HG03066 (cell line): Measurements from ENCODE around the gene KIAA0753.

Source experiments
- ATAC-seq: cut with Tn5 transposase; IDR thresholded peaks from one replicate; pipeline ENCODE4 v1.9.1; 2021; ENCODE audit warnings: low read depth; ENCODE audit not compliant: unreplicated experiment

The KIAA0753 gene

GRCh38 chr17:6640536-6641246 lies at the start of gene KIAA0753, which contains the start of gene TXNDC17:
KIAA0753 (minus strand) TSS chr17:6640711; CDS start chr17:6635103, 5,608 bp downstream.
TXNDC17 (plus strand) TSS chr17:6641060; CDS start chr17:6641083, 23 bp downstream.
- ATAC-seq = peak; percentile 83

GRCh38 chr17:6688944-6689343 lies 48.4 kb upstream of the KIAA0753 start:
- ATAC-seq = no peak

- ATAC-seq = no peak
Observed at GRCh38 chr17:6686026-6686425, 45.5 kb upstream of the KIAA0753 start.

- ATAC-seq = no peak
Observed at GRCh38 chr17:6684881-6685767, 44.6 kb upstream of the KIAA0753 start.

- ATAC-seq = no peak
Observed at GRCh38 chr17:6684460-6684783, 43.9 kb upstream of the KIAA0753 start.

GRCh38 chr17:6683730-6684459 lies 43.4 kb upstream of the KIAA0753 start:
- no peak for ATAC-seq

GRCh38 chr17:6683081-6683684 lies 42.7 kb upstream of the KIAA0753 start:
- ATAC-seq = no peak

GRCh38 chr17:6682339-6682738 lies 41.8 kb upstream of the KIAA0753 start:
- no peak for ATAC-seq

- ATAC-seq = no peak
Observed at GRCh38 chr17:6681671-6682070, 41.2 kb upstream of the KIAA0753 start.

GRCh38 chr17:6681176-6681575 lies 40.7 kb upstream of the KIAA0753 start:
- ATAC-seq = no peak

GRCh38 chr17:6679241-6679640 lies 38.7 kb upstream of the KIAA0753 start:
- ATAC-seq = no peak

GRCh38 chr17:6677946-6678345 lies 37.4 kb upstream of the KIAA0753 start:
- ATAC-seq = no peak

GRCh38 chr17:6677158-6677831 lies 36.8 kb upstream of the KIAA0753 start:
- no peak for ATAC-seq

GRCh38 chr17:6676802-6677157 lies 36.3 kb upstream of the KIAA0753 start:
- ATAC-seq = no peak

GRCh38 chr17:6675201-6675825 lies 34.8 kb upstream of the KIAA0753 start:
- no peak for ATAC-seq

GRCh38 chr17:6674586-6674985 lies 34.1 kb upstream of the KIAA0753 start:
- ATAC-seq = no peak

- ATAC-seq = no peak
Observed at GRCh38 chr17:6671431-6671830, 30.9 kb upstream of the KIAA0753 start.

- ATAC-seq = no peak
Observed at GRCh38 chr17:6670999-6671398, 30.5 kb upstream of the KIAA0753 start.

GRCh38 chr17:6670571-6670970 lies 30.1 kb upstream of the KIAA0753 start:
- no peak for ATAC-seq
